GM23248 (cell line): ENCODE data around the gene OPTC.

Experiments
- EZH2 ChIP-seq: fragments of 200-600 bp; sonication (generic); IDR thresholded peaks from 2 replicates; pipeline ENCODE4 v1.6.1; 2018; ENCODE audit warnings: antibody characterized with exemption, mild to moderate bottlenecking; ENCODE audit not compliant: insufficient read depth, poor library complexity, severe bottlenecking
- EZH2phosphoT487 ChIP-seq: fragments of 200-600 bp; sonication (generic); IDR thresholded peaks from 2 replicates; pipeline ENCODE4 v1.6.1; 2018; ENCODE audit warnings: antibody characterized with exemption, moderate library complexity, mild to moderate bottlenecking, low read depth; ENCODE audit not compliant: insufficient read depth

DNA sequence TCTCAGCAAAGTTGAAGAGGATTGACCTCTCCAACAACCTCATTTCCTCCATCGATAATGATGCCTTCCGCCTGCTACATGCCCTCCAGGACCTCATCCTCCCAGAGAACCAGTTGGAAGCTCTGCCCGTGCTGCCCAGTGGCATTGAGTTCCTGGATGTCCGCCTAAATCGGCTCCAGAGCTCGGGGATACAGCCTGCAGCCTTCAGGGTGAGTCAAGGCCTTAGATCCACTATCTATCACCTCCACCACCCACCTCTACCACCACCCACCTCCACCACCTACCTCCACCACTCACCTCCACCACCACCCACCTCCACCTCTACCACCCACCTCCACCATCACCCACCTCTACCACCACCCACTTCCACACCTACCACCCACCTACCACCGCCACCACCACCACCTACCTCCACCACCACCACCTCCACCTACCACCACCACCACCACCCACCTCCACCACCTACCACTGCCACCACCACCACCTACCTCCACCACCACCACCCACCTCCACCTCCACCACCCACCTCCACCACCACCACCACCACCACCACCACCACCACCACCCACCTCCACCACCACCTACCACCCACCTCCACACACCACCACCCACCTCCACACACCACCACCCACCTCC is 5.8 kb downstream of the OPTC start:
- TF ChIP-seq EZH2 (no peak), EZH2phosphoT487 (no peak)
